ENCODE measurements around the gene AFDN.

GRCh38 chr6:167796192-167796981 is 30.3 kb upstream of the AFDN start:
- TF ChIP-seq, protein P1, sequence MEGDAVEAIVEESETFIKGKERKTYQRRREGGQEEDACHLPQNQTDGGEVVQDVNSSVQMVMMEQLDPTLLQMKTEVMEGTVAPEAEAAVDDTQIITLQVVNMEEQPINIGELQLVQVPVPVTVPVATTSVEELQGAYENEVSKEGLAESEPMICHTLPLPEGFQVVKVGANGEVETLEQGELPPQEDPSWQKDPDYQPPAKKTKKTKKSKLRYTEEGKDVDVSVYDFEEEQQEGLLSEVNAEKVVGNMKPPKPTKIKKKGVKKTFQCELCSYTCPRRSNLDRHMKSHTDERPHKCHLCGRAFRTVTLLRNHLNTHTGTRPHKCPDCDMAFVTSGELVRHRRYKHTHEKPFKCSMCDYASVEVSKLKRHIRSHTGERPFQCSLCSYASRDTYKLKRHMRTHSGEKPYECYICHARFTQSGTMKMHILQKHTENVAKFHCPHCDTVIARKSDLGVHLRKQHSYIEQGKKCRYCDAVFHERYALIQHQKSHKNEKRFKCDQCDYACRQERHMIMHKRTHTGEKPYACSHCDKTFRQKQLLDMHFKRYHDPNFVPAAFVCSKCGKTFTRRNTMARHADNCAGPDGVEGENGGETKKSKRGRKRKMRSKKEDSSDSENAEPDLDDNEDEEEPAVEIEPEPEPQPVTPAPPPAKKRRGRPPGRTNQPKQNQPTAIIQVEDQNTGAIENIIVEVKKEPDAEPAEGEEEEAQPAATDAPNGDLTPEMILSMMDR (IDR thresholded peaks at IDR 0.05; ENCODE audit: insufficient read depth, low read depth, low read length): no peak
- no peak for TF ChIP-seq EZH2 (IDR thresholded peaks at IDR 0.05; ENCODE audit: insufficient read depth, low read length)

Data from astrocyte (in vitro differentiated cells and primary cell).